Left ventricle myocardium superior (tissue), 1 donor: Measurements from ENCODE around the gene PCDHB4. TPM values are rescaled to one million over a fixed set of nuclear protein-coding genes. Genes with fewer than 3 reads are reported as not detected.
"Not testable (repeated sequence)": the region's sequence is repeated elsewhere in the genome, so short reads cannot be mapped to it uniquely, and the experiment has no call there.

ENCODE experiments used
- ATAC-seq: fragments of 200-7000 bp; cut with Tn5 transposase; one replicate; pipeline ENCODE4 v1.9.1; 2020; ENCODE audit warnings: mild to moderate bottlenecking, moderate library complexity
- DNase-seq: peaks from one replicate; pipeline ENCODE4 v3.0.0-alpha.2; 2020
- intact Hi-C: fragments of 100-400 bp; cut with micrococcal nuclease; formaldehyde crosslinking; loops from one replicate; pipeline ENCODE4 v1.11.0; 2022
- total RNA-seq: library from RNA; stranded (reverse); fragmentation: NEBNext Ultra II Directional; extraction: Animal tissue kit (Norgen Biotek cat#: 25700); gene quantifications from one replicate; pipeline ENCODE4 v1.2.1, GENCODE V29; 2021
- donor health status: DM: no; HTN: yes; CAD: no; lungs with severe emphysema.

Gene PCDHB4
- total RNA-seq, 1 donor from 2014 or later: 1.5 TPM

DNA sequence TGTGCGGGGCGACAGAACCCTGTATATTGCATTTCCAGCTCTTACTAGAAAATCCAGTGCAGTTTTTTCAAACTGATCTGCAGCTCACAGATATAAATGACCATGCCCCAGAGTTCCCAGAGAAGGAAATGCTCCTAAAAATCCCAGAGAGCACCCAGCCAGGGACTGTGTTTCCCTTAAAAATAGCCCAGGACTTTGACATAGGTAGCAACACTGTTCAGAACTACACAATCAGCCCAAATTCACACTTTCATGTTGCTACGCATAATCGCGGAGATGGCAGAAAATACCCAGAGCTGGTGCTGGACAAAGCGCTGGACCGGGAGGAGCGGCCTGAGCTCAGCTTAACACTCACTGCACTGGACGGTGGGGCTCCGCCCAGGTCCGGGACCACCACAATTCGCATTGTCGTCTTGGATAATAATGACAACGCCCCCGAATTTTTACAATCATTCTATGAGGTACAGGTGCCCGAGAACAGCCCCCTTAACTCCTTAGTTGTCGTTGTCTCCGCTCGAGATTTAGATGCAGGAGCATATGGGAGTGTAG is 14.2 kb downstream of the PCDHB4 start:
- ATAC-seq: no peak
- intact Hi-C loops: no loop called here
- no peak for DNase-seq

DNA sequence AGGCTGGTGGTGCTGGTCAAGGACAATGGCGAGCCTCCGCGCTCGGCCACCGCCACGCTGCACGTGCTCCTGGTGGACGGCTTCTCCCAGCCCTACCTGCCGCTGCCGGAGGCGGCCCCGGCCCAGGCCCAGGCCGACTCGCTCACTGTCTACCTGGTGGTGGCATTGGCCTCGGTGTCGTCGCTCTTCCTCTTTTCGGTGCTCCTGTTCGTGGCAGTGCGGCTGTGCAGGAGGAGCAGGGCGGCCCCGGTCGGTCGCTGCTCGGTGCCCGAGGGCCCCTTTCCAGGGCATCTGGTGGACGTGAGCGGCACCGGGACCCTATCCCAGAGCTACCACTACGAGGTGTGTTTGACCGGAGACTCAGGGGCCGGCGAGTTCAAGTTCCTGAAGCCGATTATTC is 15.7 kb downstream of the PCDHB4 start:
- DNase-seq, intact Hi-C loops, ATAC-seq: not testable (repeated sequence)

DNA sequence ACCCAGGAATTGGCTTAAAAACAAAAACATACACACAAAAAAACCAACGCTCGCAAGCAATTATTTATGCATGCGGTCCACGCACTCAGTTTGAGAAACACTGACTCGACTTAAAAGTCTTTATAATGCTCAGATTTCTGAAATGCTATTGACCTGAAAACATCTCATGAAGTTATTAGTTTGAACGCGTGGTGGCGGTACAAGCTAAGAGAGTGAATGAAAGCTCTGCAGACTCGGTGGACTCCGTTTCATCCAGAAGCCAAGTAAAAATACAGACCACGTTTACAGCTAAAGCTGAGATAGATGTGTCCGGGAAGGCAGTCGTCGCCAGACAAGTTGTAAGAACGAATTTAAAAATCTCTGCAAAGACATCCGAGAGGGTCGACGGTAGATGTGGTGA is 28.2 kb downstream of the PCDHB4 start, which contains the start of gene PCDHB6:
PCDHB6 (plus strand) TSS at position 246 of the 400 bp plus-strand sequence. CDS start 201 bp downstream, outside the sequence.
- ATAC-seq (no peak), DNase-seq (no peak)
- intact Hi-C loops: no loop called here

DNA sequence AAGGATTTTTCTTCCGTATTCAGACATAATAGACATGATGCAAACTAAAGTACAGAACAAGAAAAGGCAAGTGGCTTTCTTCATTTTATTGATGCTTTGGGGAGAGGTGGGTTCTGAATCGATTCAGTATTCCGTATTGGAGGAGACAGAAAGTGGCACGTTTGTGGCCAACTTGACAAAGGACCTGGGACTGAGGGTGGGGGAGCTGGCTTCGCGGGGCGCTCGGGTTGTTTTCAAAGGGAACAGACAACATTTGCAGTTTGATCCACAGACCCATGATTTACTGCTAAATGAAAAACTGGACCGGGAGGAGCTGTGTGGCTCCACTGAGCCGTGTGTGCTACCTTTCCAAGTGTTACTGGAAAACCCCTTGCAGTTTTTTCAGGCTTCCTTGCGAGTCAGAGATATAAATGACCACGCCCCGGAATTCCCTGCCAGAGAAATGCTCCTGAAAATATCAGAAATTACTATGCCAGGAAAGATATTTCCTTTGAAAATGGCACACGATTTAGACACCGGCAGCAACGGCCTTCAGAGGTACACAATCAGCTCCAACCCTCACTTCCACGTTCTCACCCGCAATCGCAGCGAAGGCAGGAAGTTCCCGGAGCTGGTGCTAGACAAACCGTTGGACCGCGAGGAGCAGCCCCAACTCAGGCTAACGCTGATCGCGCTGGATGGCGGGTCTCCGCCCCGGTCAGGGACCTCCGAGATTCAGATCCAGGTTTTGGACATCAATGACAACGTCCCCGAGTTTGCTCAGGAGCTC is 28.8 kb downstream of the PCDHB4 start:
- no peak for DNase-seq
- intact Hi-C loops: no loop called here
- ATAC-seq: no peak

DNA sequence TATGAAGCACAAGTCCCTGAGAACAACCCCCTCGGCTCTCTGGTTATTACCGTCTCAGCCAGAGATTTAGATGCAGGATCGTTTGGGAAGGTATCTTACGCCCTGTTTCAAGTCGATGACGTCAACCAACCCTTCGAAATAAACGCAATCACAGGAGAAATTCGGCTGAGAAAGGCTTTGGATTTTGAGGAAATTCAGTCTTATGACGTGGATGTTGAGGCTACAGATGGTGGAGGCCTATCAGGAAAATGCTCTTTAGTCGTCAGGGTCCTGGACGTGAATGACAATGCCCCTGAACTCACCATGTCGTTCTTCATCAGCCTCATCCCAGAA is 29.3 kb downstream of the PCDHB4 start:
- intact Hi-C loops: no loop called here
- ATAC-seq (no peak), DNase-seq (no peak)

DNA sequence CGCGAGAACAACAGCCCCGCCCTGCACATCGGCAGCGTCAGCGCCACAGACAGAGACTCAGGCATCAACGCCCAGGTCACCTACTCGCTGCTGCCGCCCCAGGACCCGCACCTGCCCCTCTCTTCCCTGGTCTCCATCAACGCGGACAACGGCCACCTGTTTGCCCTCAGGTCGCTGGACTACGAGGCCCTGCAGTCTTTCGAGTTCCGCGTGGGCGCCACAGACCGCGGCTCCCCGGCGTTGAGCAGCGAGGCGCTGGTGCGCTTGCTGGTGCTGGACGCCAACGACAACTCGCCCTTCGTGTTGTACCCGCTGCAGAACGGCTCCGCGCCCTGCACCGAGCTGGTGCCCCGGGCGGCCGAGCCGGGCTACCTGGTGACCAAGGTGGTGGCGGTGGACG is 30.0 kb downstream of the PCDHB4 start:
- intact Hi-C loops, DNase-seq, ATAC-seq: not testable (repeated sequence)

DNA sequence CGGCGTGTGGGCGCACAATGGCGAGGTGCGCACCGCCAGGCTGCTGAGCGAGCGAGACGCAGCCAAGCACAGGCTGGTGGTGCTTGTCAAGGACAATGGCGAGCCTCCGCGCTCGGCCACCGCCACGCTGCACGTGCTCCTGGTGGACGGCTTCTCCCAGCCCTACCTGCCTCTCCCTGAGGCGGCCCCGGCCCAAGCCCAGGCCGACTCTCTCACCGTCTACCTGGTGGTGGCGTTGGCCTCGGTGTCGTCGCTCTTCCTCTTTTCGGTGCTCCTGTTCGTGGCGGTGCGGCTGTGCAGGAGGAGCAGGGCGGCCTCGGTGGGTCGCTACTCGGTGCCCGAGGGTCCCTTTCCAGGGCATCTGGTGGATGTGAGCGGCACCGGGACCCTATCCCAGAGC is 30.5 kb downstream of the PCDHB4 start:
- ATAC-seq, DNase-seq, intact Hi-C loops: not testable (repeated sequence)

DNA sequence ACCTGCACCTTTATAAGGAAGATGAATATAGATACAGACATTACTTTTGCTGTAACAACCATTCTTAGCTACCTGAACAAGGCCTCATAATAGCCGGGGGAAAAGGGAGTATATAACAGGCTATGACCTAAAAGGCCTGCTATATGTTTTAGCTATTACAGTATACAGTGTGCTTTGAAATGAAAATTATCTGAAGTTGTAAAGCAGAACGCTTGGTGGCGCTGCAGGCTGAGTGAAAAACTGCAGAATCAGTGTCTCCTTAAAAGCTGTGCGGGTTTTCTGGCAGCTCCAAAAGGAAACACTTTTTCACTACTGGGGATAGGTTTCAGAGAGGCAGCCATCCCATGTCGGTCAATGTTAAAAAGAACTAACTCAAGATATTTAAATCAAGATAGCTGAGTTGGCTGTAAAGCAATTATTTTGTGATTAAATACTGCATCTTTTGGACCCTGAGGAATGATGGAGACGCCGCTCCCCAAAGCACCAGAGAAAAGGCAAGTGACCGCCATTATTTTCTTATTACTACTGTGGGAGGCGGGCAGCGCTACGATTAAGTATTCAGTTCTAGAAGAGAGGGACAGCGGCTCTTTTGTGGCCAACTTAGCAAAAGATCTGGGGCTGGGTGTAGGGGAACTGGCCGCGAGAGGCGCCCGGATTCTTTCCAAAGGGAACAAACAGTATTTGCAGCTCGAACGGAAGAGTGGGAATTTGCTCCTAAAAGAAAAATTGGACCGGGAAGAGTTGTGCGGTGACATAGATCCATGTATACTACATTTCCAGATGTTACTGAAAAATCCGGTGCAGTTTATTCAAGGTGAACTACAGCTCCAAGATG is 34.1 kb downstream of the PCDHB4 start:
- DNase-seq (no peak), ATAC-seq (no peak)
- intact Hi-C loops: no loop called here

DNA sequence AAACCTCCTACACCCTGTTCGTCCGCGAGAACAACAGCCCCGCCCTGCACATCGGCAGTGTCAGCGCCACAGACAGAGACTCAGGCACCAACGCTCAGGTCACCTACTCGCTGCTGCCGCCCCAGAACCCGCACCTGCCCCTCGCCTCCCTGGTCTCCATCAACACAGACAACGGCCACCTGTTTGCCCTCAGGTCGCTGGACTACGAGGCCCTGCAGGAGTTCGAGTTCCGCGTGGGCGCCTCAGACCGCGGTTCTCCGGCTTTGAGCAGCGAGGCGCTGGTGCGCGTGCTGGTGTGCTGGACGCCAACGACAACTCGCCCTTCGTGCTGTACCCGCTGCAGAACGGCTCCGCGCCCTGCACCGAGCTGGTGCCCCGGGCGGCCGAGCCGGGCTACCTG is 35.7 kb downstream of the PCDHB4 start:
- DNase-seq, intact Hi-C loops, ATAC-seq: not testable (repeated sequence)

DNA sequence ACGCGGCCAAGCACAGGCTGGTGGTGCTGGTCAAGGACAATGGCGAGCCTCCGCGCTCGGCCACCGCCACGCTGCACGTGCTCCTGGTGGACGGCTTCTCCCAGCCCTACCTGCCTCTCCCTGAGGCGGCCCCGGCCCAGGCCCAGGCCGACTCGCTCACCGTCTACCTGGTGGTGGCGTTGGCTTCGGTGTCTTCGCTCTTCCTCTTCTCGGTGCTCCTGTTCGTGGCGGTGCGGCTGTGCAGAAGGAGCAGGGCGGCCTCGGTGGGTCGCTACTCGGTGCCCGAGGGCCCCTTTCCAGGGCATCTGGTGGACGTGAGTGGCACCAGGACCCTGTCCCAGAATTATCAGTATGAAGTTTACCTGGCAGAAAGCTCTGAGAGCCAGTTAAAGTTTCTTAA is 36.3 kb downstream of the PCDHB4 start:
- intact Hi-C loops, DNase-seq, ATAC-seq: not testable (repeated sequence)

DNA sequence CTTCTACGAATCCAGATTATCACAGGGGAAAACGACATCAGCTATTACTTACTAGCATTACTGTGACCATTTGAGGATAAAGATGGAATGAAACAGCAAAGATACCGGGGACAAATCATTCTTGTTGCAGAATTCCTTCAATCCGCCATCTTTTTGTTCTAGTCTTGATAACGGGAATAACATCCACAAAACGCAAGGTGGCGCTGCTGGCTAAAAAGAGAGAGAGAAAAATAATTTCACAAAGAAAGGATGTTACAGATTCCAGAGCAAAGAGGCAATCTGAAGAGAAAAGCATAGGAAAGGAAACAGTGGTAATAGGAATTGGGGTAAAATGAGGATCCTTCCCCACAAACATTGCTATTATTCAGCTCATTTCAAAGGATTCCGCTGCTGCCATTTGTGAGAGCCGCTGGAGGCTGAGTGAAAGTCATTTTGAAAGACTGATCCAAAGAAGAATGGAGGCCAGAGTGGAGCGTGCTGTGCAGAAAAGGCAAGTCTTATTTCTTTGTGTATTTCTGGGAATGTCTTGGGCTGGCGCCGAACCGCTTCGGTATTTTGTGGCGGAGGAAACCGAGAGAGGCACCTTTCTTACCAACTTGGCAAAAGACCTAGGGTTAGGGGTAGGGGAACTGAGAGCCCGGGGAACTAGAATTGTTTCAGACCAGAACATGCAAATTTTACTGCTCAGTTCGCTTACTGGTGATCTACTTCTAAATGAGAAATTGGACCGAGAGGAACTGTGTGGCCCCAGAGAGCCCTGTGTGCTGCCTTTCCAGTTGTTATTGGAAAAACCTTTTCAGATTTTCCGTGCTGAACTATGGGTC is 51.0 kb downstream of the PCDHB4 start, which contains the start of gene PCDHB7:
PCDHB7 (plus strand) TSS at position 264 of the 824 bp plus-strand sequence; CDS start at position 456, 192 bp downstream.
- ATAC-seq (no peak), DNase-seq (no peak)
- intact Hi-C loops: no loop called here

DNA sequence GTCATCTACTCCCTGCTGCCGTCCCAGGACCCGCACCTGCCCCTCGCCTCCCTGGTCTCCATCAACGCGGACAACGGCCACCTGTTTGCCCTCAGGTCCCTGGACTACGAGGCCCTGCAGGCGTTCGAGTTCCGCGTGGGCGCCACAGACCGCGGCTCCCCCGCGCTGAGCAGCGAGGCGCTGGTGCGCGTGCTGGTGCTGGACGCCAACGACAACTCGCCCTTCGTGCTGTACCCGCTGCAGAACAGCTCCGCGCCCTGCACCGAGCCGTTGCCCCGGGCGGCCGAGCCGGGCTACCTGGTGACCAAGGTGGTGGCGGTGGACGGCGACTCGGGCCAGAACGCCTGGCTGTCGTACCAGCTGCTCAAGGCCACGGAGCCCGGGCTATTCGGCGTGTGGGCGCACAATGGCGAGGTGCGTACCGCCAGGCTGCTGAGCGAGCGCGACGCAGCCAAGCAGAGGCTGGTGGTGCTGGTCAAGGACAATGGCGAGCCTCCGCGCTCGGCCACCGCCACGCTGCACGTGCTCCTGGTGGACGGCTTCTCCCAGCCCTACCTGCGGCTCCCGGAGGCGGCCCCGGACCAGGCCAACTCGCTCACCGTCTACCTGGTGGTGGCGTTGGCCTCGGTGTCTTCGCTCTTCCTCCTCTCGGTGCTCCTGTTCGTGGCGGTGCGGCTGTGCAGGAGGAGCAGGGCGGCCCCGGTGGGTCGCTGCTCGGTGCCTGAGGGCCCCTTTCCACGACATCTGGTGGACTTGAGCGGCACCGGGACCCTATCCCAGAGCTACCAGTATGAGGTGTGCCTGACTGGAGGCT is 52.9 kb downstream of the PCDHB4 start:
- DNase-seq, intact Hi-C loops, ATAC-seq: not testable (repeated sequence)

Other genes starting within 250 kb of the PCDHB4 start
- not detected for gene PCDHA12, start 246.5 kb upstream of the PCDHB4 start, total RNA-seq
- gene PCDHA13, start 239.7 kb upstream of the PCDHB4 start, total RNA-seq: 0.10 TPM
- gene PCDHAC1, start 195.5 kb upstream of the PCDHB4 start, total RNA-seq: 0.10 TPM
- gene PCDHAC2, start 155.3 kb upstream of the PCDHB4 start, total RNA-seq: 0.10 TPM
- not detected for gene PCDHB1, start 70.4 kb upstream of the PCDHB4 start, total RNA-seq
- 2.2 TPM for gene PCDHB2, start 27.2 kb upstream of the PCDHB4 start, total RNA-seq
- gene PCDHB3, start 21.3 kb upstream of the PCDHB4 start, total RNA-seq: 0.99 TPM
- 3.1 TPM for gene PCDHB5, start 13.4 kb downstream of the PCDHB4 start, total RNA-seq
- 0.32 TPM for gene PCDHB6, start 28.2 kb downstream of the PCDHB4 start, total RNA-seq
- 0.77 TPM for gene PCDHB7, start 50.8 kb downstream of the PCDHB4 start, total RNA-seq
- 1.8 TPM for gene PCDHB8, start 56.0 kb downstream of the PCDHB4 start, total RNA-seq
- gene PCDHB16, start 60.6 kb downstream of the PCDHB4 start, total RNA-seq: 2.7 TPM
- gene PCDHB9, start 65.3 kb downstream of the PCDHB4 start, total RNA-seq: 0.59 TPM
- 0.64 TPM for gene PCDHB10, start 70.5 kb downstream of the PCDHB4 start, total RNA-seq
- gene PCDHB11, start 77.8 kb downstream of the PCDHB4 start, total RNA-seq: 0.74 TPM
- gene PCDHB12, start 86.9 kb downstream of the PCDHB4 start, total RNA-seq: 1.3 TPM
- gene PCDHB13, start 92.1 kb downstream of the PCDHB4 start, total RNA-seq: 1.7 TPM
- gene PCDHB14, start 101.5 kb downstream of the PCDHB4 start, total RNA-seq: 2.5 TPM
- gene PCDHB15, start 123.6 kb downstream of the PCDHB4 start, total RNA-seq: 2.6 TPM
- gene SLC25A2, start 182.2 kb downstream of the PCDHB4 start, total RNA-seq: not detected
- gene TAF7, start 199.0 kb downstream of the PCDHB4 start, total RNA-seq: 106 TPM
- 3.0 TPM for gene PCDHGA1, start 208.7 kb downstream of the PCDHB4 start, total RNA-seq
- gene PCDHGA2, start 216.9 kb downstream of the PCDHB4 start, total RNA-seq: 6.0 TPM
- gene PCDHGA3, start 222.0 kb downstream of the PCDHB4 start, total RNA-seq: 12.1 TPM
- 7.1 TPM for gene PCDHGB1, start 228.3 kb downstream of the PCDHB4 start, total RNA-seq
- 8.4 TPM for gene PCDHGA4, start 233.2 kb downstream of the PCDHB4 start, total RNA-seq
- gene PCDHGB2, start 238.2 kb downstream of the PCDHB4 start, total RNA-seq: 8.7 TPM
- gene PCDHGA5, start 242.3 kb downstream of the PCDHB4 start, total RNA-seq: 5.3 TPM
- gene PCDHGB3, start 248.4 kb downstream of the PCDHB4 start, total RNA-seq: 7.2 TPM